HEK293 (cell line): ENCODE results near the gene EVL.

Experiments
- ZBTB26 ChIP-seq: fragments of 450-650 bp; formaldehyde crosslinking; optimal IDR thresholded peaks from 2 replicates; pipeline ENCODE3; 2016; ENCODE audit warnings: missing biosample characterization, mild to moderate bottlenecking, missing genetic modification characterization
- ZBTB7A ChIP-seq: fragments of 450-650 bp; formaldehyde crosslinking; IDR thresholded peaks from 2 replicates; pipeline ENCODE4 v1.5.1; 2016; ENCODE audit warnings: low read depth, missing biosample characterization, missing genetic modification characterization
- ZEB2 ChIP-seq: fragments of 450-650 bp; formaldehyde crosslinking; IDR thresholded peaks from 2 replicates; pipeline ENCODE4 v1.5.1; 2016; ENCODE audit warnings: missing biosample characterization, missing genetic modification characterization

DNA sequence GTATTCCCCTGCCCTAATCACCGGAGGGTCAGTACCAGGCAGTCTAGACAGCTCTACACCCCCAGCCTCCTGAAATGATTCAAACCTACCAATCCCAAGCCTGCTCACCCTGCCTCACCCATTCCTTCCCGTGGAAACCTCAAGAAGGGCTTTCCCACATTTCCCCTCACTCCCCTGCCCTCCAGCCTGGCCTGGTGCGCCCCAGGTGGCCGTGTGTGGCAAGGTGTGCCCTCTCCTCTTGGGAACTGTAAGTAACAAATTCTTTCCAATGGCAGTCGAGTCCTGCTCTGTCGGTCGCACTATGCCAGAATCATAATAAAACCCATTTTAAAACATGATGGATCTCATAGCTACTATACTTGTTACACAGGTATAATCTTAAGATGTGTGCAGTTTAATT lies 108.1 kb downstream of the EVL start:
- TF ChIP-seq ZEB2 (tag by site-specific recombination), result no peak
- TF ChIP-seq ZBTB26, result no peak
- no peak for TF ChIP-seq ZBTB7A (tag by site-specific recombination)
